Heart left ventricle (tissue), 16 donors: Measurements from ENCODE around the gene POU2AF1. TPM values are rescaled to one million over a fixed set of nuclear protein-coding genes. Genes with fewer than 3 reads are reported as not detected.

ENCODE experiments used
- ATAC-seq, 4 donors: fragments of 200-7000 bp; cut with Tn5 transposase; one replicate each; pipeline ENCODE4 v1.9.1; 2020 to 2022; ENCODE audit warnings: moderate library complexity in 4 of 4, mild to moderate bottlenecking in 3 of 4, moderate number of reproducible peaks in 1 of 4
- DNase-seq, 5 donors: peaks; one replicate each; pipeline ENCODE4 v3.0.0-alpha.2; 2020
- H3K27ac ChIP-seq, 12 donors: fragments of 200-600 bp; sonication (generic) in 4 of 12; one replicate each; pipeline versions ENCODE4 v1.5.0 to v1.8.0; 2016 to 2022; ENCODE audit warnings: mild to moderate bottlenecking in 2 of 12
- H3K27me3 ChIP-seq, 9 donors: fragments of 200-600 bp; sonication (generic) in 2 of 9; one replicate each; pipeline versions ENCODE4 v1.5.1 to v1.8.0; 2016 to 2022; ENCODE audit warnings: mild to moderate bottlenecking in 3 of 9
- H3K36me3 ChIP-seq, 9 donors: fragments of 200-600 bp; sonication (generic) in 2 of 9; one replicate each; pipeline versions ENCODE4 v1.5.0 to v1.8.0; 2018 to 2022; ENCODE audit warnings: mild to moderate bottlenecking in 2 of 9
- H3K4me1 ChIP-seq, 12 donors: fragments of 200-600 bp; sonication (generic) in 4 of 12; one replicate each; pipeline versions ENCODE4 v1.5.0 to v1.8.0; 2016 to 2022; ENCODE audit warnings: mild to moderate bottlenecking in 3 of 12
- H3K4me3 ChIP-seq, 12 donors: fragments of 200-600 bp; sonication (generic) in 4 of 12; one replicate each; pipeline versions ENCODE4 v1.5.0 to v1.8.0; 2017 to 2022; ENCODE audit warnings: mild to moderate bottlenecking in 9 of 12, moderate library complexity in 4 of 12
- H3K9me3 ChIP-seq, 12 donors: fragments of 200-600 bp; sonication (generic) in 4 of 12; one replicate each; pipeline versions ENCODE4 v1.5.0 to v1.8.0; 2016 to 2022; ENCODE audit warnings: mild to moderate bottlenecking in 1 of 12
- CTCF ChIP-seq, 12 donors: fragments of 200-600 bp; sonication (generic) in 4 of 12; IDR thresholded peaks; one replicate each; pipeline versions ENCODE4 v1.5.0 to v1.8.0; 2018 to 2022; ENCODE audit warnings: antibody characterized with exemption in 12 of 12, mild to moderate bottlenecking in 5 of 12
- POLR2A ChIP-seq, 2 donors: fragments of 450-650 bp; IDR thresholded peaks; one replicate each; pipeline ENCODE4 v1.6.1; 2017; ENCODE audit warnings: antibody characterized with exemption in 2 of 2, mild to moderate bottlenecking in 2 of 2, moderate library complexity in 2 of 2
- WGBS, 4 donors: extraction: QIAGEN DNeasy Blood & Tissue Kit in 2 of 4; methylation state at CpG; one replicate each; pipeline versions ENCODE4 v1.1.5 to v1.1.7; 2013 to 2018; 5-methylcytosine and 5-hydroxymethylcytosine counted together
- intact Hi-C, 10 donors: fragments of 100-400 bp; cut with DNase I; formaldehyde crosslinking; loops; one replicate each; pipeline versions ENCODE4 v1.11.1 to v1.14.2; 2022
- polyA plus RNA-seq, 2 donors: library from polyadenylated mRNA; stranded (reverse); fragments of 200-250 nt; gene quantifications; one replicate each; pipeline ENCODE4 v1.2.3, GENCODE V29; 2013
- total RNA-seq, 9 donors: library from RNA; depleted of rRNA in 2 of 9; stranded (reverse); fragments of >200 nt in 2 of 9; fragmentation: NEBNext Ultra II Directional in 3 of 9; extraction: Animal tissue kit (Norgen Biotek cat#: 25700) in 3 of 9; gene quantifications; one replicate each; pipeline versions ENCODE4 v1.1.0 to v1.2.4, GENCODE V29; 2016 to 2023
- donor health status: ischemic (EF 13 %, LVEDD 7.1; RV severe dilation, severe dysfunction).
- donor health status: healthy with polysubstance abuse.
- donor health status: DM: no; HTN: yes; CAD: no.
- donor health status: DM: no; HTN: no; CAD: no.
- donor health status: ischemic (EF 25% LVEDD 6.9; RV normal size, moderate dysfunction).
- donor health status: ischemic (EF 25% LVEDD 5.7; RV mildly dilated, moderate dysfunction).
- donor health status: healthy.
- donor health status: DM: yes; HTN: yes; CAD: no.
- donor health status: ischemic (EF 35%, LVEDD 5.7; RV mildly dilated, moderate dysfunction).
- donor health status: nonischemic (EF 11% LVEDD 7.7; RV severe dilation, severe dysfunction).
- donor health status: DM: yes; HTN: yes; CAD: no.
- donor health status: PGD.
- donor health status: ischemic (EF 29% LVEDD 5.4; RV normal size, mild dysfunction).
- donor health status: nonischemic (EF 23%, LVEDD 6.1; RV moderate dilation, normal function).

Gene POU2AF1
- total and polyA plus RNA-seq, 11 donors, result 0.07 to 1.3 (median 0.24) TPM; not detected in 7

- no peak for DNase-seq
- Histone ChIP-seq H3K4me3 (no peak overlapping the region), H3K36me3 (no peaks in the 10 kb centered on the region), H3K9me3 (no peaks in the 10 kb centered on the region), H3K27ac (no peak overlapping the region), H3K4me1 (no peaks in the 10 kb centered on the region), H3K27me3 (no peaks in the 10 kb centered on the region)
- ATAC-seq, result no peak
- WGBS, 4 donors, result 32 to 48% (median 39%) methylated on average over 1 of the region's 1 CpG
- TF ChIP-seq CTCF (IDR thresholded peaks at IDR 0.05) (no peak), POLR2A (IDR thresholded peaks at IDR 0.05) (no peak)
- intact Hi-C loops, result no loop called here
Observed at GRCh38 chr11:111406589-111406988, 27.5 kb upstream of the POU2AF1 start.

DNA sequence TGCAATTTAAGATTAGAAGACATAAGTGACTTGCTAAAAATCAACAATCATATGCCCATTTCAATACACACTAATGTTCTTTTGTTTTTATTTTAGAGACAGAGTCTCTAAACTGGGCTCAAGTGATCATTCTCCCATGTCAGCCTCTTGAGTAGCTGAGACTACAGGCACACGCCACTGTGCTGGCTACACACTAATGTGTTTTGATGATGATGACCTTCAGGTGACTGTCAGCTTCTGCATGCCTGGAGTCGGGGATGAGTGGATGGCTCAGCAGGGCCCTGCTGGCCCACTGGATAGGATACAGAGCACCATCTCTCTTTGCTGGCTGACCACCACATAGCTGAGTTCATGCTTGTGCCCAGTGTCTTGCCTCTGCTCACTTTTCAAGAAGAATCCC, 27.0 kb upstream of the POU2AF1 start:
- Histone ChIP-seq H3K36me3 (no peaks in the 10 kb centered on the region), H3K27me3 (no peaks in the 10 kb centered on the region), H3K4me1 (no peaks in the 10 kb centered on the region), H3K4me3 (no peak overlapping the region), H3K27ac (no peak overlapping the region), H3K9me3 (no peaks in the 10 kb centered on the region)
- 46 to 51% (median 48%) methylated on average over 2 of the region's 2 CpGs for WGBS, 4 donors
- no peak for ATAC-seq
- intact Hi-C loops, result no loop called here
- TF ChIP-seq CTCF (IDR thresholded peaks at IDR 0.05) (no peak), POLR2A (IDR thresholded peaks at IDR 0.05) (no peak)
- no peak for DNase-seq

DNA sequence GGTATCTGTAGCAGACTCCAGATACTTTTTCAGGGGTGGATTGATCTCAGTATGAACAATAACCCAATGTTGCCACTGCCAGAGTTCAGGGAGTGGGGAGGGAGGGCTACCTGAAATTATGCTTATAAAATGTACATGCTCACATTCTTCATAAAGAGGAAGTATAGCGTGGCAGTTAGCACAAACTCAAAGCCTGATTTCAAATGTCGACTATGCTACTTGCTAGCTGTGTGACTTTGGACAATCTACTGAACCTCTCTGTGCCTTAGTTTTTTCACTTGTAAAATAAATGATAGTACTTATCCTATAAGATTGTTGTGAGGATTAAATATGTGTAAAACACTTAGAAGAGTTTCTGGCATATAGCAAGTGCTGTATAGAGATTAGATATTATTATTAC, 26.5 kb upstream of the POU2AF1 start:
- H3K4me1 ChIP-seq, result no peaks in the 10 kb centered on the region
- 94 to 96% (median 95%) methylated on average over 2 of the region's 2 CpGs for WGBS, 4 donors
- no peak for DNase-seq
- H3K36me3 ChIP-seq, result no peaks in the 10 kb centered on the region
- TF ChIP-seq POLR2A (IDR thresholded peaks at IDR 0.05), result no peak
- no peak for TF ChIP-seq CTCF (IDR thresholded peaks at IDR 0.05)
- H3K9me3 ChIP-seq, result no peaks in the 10 kb centered on the region
- intact Hi-C loops, result no loop called here
- H3K27me3 ChIP-seq, result no peaks in the 10 kb centered on the region
- H3K27ac ChIP-seq, result no peak overlapping the region
- no peak for ATAC-seq
- no peak overlapping the region for H3K4me3 ChIP-seq

- TF ChIP-seq POLR2A (IDR thresholded peaks at IDR 0.05) (no peak), CTCF (IDR thresholded peaks at IDR 0.05) (no peak)
- no peak overlapping the region for H3K4me3 ChIP-seq
- no peak for DNase-seq
- ATAC-seq, result no peak
- no peaks in the 10 kb centered on the region for H3K27me3 ChIP-seq
- intact Hi-C loops, result loop anchor here in 1 of 10 donors (5.0 kb wide), 1 partner anchor 41 kb away; no protein-coding TSS in a partner anchor
- WGBS, 4 donors, result 86 to 88% (median 87%) methylated on average over 3 of the region's 3 CpGs
- H3K36me3 ChIP-seq, result no peaks in the 10 kb centered on the region
- no peaks in the 10 kb centered on the region for H3K9me3 ChIP-seq
- no peak overlapping the region for H3K27ac ChIP-seq
- no peaks in the 10 kb centered on the region for H3K4me1 ChIP-seq
Observed at GRCh38 chr11:111403051-111403726, 24.1 kb upstream of the POU2AF1 start.
